Stimulated activated CD8-positive, alpha-beta memory T cell treated with anti-CD3 and anti-CD28 coated beads, Interleukin-2, amount 100 ng/mL, for 1 hour (primary cell): Measurements from ENCODE around the gene ZBTB44.
A peak's percentile ranks its signal among the peaks of the same experiment; 100 is the strongest.

Experiments
- DNase-seq, 2 donors: peaks; one replicate each; pipeline ENCODE4 v3.0.0-alpha.2; 2020; ENCODE audit warnings: low read depth in 2 of 2

Gene ZBTB44

DNA sequence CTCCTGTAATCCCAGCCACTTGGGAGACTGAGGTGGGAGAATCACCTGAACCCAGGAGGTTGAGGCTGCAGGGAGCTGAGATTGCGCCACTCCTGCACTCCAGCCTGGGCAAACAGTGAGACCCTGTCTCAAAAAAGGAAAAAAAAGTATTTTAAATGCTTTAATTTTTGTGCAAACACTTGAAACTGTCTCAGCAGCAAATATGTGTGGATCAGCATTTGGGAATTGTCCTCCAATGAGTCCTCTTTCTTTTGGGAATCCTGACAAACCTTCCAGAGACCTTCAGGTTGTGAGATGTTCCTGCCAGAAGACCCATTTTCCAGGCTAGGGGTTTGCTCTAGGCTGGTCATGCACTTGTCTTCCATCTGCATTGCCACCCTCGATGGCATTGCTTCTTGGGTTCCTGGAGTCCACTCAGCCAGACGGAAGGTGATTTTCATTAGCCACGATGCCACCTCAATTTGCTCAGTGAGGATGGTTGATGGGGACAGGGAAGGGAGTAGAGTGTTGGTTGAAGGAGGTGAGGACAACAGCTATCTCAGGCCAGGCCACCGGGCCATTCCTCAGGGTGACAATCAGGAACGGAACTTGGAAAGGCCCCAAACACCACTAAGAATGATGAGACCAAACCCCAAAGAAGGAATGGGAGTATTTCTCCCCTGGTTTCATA is 99.7 kb downstream of the ZBTB44 start:
- DNase-seq = no peak

DNA sequence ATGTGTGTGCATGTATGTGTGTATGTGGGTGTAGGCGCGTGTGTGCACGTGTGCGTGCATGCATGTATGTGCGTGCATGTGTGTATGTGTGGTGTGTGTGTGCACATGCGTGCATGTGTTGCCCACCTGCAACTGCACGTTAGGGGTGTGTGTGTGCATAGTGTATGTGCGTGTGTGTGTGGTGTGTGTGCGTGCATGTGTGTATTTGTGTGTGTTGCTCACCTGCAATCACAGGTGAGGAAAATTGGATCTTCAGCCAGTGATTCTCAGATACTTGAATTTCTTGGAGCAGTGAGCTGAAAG is 100.8 kb downstream of the ZBTB44 start:
- DNase-seq = no peak

DNA sequence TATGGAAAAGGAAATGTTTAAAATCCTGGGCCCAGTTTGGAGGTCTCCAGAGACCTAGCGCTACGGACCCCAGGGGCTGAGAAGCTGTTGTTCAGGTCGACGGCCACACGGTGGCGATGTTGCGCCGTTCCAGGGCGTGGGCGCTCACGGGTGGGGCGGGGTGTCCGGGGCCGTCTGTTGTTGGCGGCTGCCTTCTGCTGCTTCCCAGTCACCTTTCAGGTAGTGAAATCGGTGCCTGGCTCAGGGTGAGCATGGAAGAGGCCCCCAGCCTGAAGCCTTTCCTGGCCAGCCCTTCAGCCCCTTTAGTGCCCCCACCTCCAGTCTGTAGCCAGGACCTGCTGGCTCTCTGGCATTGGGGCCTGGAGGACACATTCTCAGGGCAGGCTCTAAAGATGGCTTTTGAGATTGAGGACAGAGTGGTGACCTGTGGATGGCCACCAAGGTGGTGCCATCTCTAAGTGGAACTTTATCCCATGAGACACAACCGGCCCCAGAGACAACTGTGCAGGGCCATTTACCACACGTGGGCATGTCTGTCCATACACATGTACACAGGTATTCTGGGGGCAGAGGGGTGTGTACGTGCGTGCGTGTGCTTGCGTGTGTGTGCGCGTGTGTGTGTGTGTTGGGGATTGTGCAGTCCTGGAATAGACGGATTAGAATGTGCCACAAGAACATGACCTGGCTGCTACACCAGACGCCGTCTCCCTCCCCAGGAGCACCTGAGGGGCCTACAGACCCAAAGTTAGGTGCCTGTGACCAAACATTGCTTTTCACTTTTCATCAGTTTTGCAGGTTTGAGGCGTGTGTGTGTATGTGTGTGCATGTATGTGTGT is 101.4 kb downstream of the ZBTB44 start:
- DNase-seq = peak; percentile 38 to 51

DNA sequence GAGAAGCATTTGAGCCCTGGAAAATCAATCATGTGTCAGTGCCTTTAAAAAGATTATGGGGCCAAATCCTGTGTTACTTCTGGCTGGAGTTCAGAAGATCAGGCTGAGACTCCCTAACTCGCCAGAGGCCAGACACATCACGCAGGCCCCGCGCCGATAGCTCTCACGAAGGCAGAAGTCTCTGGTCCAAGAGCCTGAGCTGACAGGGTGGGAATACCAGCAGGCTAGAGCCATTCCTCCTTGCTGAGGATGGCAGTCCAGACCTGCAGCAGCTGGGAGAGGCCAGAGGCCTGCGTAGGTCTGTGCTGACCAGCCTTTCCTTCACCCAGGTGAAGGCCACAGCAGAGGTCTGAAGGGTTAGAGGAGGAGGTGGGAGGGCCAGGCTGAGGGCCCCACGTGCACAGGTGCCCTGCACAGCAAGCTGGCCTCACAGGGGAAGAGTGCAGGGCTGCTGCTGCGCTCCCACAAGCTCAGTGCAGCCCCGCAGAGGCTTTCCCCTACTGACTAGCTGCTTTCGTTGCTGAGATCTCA is 102.2 kb downstream of the ZBTB44 start:
- DNase-seq = no peak

DNA sequence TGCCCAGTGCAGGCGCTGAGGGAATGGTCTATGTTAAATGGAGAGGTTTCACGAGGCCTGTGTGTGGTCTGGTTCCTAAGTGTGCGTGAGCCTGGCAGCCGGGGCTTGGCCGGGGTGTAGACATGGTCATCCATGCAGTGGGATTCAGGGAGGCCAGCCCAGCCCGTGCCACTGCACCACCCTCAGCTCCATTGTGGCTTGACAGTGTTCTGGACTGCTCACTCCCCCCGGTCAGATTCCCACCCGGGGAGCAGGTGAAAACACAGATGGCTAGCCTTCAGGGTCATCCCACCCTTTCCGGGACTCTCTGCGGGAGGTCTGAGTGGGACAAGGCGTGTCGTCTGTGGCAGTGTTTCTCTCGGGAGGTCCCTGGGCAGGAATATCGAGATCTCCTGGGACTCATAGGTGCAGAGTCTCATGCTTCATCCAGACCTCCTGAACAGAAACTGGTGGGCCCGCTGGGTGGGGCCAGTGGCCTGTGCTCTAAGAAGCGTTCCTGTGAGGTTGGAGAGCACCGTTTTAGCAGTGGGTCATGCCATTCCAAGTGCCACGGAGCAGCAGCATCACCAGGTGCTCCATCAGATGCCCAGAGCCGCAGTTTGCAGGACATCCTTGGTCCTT is 102.8 kb downstream of the ZBTB44 start:
- no peak for DNase-seq

DNA sequence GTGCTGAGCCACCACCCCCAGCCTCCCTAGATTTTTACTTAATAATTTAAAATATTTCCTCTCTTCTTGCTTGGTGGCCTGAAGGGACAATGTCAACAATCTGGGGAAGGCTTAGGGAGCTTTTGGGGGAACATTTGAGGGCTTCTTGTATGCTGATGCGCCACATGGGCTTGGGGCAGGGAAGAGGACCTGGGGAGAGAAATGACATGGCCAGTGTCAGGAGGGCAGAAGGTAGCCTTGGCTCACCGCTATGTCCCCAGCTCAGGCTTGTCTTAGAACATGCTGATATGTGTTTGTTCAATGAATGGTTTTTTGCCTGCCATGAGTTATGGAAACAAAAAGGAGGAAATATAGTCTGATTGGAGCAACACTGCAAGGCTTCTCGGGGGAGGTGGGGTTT is 103.6 kb downstream of the ZBTB44 start:
- DNase-seq = no peak

DNA sequence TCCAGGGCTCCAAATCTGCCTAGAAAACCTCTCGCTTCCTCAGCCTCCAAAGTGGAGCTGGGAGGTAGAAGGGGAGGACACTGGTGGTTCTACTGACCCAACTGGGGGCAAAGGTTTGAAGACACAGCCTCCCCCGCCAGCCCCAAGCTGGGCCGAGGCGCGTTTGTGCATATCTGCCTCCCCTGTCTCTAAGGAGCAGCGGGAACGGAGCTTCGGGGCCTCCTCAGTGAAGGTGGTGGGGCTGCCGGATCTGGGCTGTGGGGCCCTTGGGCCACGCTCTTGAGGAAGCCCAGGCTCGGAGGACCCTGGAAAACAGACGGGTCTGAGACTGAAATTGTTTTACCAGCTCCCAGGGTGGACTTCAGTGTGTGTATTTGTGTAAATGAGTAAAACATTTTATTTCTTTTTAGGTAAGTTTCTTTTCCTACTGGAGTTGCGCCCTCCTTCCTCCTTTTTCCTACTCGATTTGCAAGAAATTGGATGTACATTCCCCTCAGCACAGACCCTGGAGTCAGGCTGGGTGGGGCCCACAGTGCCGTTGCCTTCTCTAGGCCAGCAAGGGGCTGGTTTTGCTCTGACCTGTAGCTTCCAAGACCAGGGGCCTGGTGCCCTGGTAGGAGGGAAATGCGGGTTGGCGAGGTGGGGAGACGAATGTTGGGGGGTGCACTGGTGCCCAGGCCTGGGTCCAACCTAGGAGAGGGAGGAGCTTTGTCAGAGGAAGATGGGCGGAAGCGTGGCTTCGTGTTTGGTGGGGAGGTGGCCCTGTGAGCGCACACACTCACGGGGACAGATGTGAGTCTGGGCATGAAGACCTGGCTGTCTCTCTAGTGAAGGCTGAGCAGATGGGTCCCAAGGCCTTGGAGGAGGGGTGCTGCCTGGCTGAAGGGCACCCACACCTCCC is 104.5 kb downstream of the ZBTB44 start:
- DNase-seq = no peak

DNA sequence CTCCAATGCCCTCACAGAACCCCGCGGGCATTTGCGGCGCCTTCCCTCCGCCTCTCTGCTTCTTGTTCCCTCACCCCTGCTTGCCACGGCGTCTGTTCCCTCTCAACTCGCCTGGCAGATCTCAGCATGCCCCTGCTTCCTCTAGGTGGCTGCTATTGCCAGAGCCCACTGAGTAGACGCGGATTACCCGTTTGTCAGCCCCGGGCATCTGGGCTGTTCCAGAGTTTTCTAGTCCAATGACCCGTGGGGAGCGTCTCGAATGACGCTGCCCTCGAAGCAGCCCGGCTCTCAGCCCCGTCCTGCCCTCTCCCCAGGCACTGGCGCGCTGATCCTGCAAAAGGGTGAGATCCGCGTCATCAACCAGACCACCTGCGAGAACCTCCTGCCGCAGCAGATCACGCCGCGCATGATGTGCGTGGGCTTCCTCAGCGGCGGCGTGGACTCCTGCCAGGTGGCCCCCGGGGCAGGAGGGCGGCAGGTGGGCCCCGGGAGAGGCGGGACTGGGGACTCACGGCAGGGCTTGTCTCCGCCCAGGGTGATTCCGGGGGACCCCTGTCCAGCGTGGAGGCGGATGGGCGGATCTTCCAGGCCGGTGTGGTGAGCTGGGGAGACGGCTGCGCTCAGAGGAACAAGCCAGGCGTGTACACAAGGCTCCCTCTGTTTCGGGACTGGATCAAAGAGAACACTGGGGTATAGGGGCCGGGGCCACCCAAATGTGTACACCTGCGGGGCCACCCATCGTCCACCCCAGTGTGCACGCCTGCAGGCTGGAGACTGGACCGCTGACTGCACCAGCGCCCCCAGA is 105.4 kb downstream of the ZBTB44 start:
- DNase-seq = no peak

DNA sequence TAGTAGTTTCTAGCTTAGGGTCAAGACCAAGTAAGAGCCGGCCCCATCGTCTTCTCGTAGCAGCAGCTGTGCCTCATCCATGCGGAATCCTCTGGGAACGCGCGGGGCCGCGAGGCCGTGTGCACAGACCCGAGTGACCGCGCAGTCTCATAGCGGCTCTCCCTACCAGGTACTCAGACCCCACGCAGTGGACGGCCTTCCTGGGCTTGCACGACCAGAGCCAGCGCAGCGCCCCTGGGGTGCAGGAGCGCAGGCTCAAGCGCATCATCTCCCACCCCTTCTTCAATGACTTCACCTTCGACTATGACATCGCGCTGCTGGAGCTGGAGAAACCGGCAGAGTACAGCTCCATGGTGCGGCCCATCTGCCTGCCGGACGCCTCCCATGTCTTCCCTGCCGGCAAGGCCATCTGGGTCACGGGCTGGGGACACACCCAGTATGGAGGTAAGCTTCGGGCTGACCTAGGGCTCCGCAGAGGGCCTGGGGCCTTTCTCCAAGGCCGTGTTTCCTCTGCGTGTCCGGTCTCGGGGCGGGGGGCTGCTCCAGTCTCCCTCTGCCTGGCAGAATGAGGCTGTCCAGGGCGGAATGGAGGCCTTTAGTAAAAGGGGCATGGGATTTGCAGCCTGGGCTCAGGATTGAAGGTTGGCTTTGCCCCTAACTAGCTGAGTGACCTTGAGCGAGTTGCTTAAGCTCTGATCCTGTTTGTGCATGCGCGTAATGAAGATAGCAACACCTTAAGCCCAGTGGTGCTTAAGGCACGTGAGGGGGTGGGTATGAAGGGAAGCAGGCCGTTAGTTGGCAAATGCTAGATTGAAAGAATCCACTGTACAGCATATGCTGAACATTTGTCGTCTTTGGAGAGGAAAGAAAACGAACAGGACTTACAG is 106.2 kb downstream of the ZBTB44 start:
- DNase-seq = no peak

DNA sequence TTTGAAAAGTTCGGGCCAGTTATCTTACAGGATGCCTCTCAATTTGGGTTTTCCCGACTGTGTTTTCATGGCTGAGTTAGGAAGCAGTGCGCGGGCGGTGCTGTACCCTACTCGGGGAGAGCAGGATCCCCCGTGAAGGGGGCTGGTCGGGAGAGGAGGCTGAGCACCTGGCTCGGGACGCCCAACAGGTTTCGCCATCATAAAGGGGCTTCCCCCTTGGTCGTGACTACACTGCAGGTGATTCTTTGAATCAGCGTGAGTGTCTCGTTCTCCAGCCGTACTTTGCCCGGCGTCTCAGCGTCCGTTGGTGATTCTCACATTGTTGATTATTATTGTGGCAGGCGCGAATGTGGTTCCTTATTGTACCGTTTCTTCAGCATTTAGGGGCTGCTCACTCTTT is 108.6 kb downstream of the ZBTB44 start:
- no peak for DNase-seq

DNA sequence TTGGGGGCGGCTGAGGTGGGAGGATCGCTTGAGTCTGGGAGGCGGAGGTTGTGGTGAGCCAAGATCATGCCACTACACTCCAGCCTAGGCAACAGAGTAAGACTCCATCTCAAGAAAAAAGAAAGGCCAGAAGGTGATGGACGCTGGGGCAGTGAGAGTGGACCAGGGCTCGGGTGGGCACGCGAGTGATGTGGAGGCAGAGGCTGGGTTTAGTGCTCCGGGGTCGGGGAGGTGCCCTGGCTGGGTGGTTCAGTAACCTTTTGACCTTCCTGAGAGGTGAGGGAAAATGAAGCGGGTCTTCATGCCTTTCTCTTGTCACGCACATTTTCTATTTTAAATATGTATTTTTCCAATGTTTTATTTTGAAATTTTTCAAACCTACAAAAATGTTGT is 110.0 kb downstream of the ZBTB44 start:
- no peak for DNase-seq

DNA sequence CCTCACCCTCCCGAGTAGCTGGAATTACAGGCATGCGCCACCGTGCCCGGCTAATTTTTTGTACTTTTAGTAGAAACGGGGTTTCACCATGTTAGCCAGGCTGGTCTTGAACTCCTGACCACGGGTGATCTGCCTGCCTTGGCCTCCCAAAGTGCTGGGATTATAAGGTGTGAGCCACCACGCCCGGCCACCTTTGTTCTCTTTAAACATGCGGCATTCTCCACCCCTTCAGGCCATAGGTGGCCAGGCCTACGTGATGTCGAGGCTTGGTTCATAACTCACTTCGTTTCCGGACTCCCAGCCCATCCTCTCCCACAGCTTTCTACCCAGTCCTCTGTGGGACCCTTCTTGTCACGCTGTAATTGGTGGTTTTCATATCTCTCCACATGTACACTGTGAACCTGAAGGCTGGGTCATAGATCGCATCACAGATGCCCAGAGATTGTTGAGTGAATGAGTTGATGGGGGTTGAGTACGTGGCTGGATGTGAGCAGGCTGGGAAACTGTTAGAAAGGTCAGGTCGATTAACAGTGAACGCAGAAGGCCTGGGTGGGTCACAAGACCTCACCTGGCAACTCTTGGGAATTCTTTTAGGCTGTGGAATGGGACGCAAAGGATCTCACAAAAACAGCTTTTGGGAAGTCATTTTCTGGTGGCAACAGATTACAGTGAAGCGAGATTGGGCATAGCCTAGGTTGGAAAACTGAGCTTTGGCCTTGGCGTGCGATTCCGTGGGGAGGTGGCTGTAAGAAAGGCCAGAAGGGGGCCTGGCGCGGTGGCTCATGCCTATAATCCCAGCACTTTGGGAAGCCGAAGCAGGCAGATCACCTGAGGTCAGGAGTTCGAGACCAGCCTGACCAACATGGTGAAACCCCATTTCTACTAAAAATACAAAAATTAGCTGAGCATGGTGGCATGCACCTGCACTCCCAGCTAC is 110.7 kb downstream of the ZBTB44 start:
- no peak for DNase-seq

DNA sequence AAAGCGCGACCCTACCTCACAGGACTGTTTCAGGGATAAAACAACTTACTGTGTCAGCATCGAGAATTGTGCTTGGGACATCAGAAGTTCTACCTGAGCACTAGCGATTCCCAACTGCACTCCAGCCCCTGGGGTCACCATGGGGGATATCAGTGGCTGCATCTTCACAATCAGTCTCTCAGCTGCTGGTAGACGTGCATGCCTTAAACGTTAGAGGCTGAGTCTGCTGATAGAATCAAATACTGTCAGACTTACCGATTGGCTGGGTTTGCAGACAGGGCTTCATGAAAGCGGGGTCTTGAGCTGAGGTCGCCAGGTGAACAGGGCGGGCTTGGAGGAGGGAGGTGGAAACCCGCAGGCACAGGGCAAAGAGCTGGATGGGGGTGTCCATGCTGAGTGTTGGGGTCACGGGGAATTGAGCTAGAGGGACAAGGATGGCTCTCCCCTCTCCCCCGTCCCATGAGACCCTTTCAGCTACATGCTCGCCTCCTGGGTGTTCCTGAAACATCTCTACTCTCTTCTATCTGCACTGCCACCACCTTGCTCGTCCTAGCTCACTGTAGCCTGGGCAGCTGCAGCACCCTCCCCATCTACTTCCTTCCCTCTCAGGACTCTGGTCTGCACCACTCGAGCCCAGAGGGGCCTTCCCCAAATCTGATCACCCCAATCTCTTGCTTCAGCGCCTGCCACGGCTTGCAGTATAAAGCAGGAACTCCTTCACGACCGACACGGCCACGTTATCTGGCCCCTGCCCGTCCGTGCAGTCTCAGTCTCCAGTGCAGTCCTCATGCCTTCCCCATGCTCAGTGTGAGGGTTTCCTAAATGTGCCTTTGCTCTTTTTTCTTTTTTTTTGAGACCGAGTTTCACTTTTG is 111.7 kb downstream of the ZBTB44 start:
- DNase-seq = no peak

DNA sequence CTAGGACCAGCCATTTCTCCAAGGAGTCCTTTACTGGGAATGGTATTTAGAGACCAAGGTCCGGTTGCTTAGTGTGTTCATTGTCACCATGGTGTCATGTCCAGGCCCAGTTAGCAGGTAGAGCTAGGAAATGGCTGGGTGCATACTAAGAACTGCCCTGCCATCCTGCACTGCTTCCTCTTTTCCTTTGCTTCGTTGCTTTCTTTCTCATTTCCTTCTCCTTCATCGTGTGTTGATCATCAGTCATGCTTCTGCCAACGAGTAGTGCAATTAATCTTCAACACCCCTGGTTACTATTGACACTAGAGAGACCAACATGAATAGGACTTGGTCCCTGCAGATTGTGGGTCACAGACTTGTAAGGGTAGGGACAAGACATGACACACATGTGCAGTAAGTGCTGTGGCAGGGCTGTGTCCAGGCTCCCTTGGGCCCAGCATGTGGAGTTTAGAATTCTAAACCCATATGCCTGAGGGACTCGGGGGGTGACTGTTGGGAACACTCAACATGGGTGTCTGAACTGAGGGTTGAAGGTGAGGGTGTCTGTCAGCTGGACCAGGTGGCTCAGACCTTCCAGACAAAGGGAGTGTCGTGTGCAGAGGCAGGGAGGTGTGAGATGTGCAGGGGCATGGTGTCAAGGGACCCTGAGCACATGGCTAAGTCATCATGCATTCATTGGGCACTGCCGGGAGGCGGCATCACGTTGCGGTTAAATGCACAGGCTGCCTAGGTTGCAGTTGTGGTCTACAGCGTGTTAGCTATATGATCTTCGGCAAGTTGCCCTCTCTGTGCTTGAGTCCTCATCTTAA is 112.5 kb downstream of the ZBTB44 start:
- DNase-seq = no peak

DNA sequence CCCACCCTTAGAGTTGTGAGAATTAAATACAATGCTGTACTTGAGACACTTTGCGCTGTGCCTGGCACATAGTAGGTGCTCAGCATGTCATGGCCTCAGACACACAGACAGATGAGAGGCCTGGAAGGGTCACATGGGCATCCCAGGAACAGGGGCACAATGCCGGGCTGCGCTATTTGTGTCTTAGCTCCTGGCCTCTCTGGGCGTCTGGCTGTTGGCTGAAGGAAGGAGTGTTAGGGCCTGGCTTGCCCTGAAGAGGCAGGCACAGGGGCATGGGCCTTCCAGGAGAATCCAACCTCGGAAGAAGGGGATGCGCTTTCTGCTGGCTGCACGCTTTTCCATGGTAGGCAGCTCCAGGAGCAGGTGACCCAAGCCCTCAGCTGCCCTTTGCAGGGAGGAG is 113.7 kb downstream of the ZBTB44 start:
- DNase-seq = no peak

DNA sequence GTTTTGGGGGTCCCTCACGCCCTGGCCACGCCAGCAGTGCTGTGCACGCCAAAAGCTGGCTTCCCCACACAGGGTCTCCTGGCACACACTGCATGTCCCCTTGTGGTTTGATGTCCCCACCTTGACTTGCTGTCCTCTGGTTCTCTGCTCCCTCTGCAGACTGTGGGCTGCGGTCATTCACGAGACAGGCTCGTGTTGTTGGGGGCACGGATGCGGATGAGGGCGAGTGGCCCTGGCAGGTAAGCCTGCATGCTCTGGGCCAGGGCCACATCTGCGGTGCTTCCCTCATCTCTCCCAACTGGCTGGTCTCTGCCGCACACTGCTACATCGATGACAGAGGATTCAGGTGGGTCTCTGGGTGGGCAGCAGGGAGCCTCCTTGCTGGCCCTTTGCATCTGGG is 114.9 kb downstream of the ZBTB44 start:
- no peak for DNase-seq

DNA sequence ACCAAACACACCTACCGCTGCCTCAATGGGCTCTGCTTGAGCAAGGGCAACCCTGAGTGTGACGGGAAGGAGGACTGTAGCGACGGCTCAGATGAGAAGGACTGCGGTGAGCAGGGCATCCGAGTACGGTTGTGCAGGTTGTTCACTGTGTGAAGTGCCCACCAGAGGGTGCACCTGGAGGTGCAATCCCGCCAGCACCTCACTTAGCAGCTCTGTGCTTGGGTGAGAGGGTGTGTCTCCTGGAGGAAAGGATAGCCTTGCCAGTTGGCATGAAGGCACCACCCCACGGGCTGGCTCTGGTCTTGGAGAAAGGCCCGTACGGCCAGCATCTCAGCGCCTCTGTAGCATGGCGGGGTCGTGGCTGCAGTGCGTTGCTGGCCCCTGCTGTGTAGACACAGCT is 115.8 kb downstream of the ZBTB44 start:
- DNase-seq = no peak
